IPS-20b (cell line): ENCODE measurements around the gene BCAR3.
"Not testable (repeated sequence)": the region's sequence is repeated elsewhere in the genome, so short reads cannot be mapped to it uniquely, and the experiment has no call there.

ENCODE experiments used
- H3K27ac ChIP-seq: one replicate; pipeline ENCODE4 v1.5.1; 2013; ENCODE audit warnings: low read length
- H3K27me3 ChIP-seq: 2 replicates; pipeline ENCODE4 v1.6.1; 2013; ENCODE audit warnings: mild to moderate bottlenecking, low read length, inconsistent platforms; ENCODE audit not compliant: insufficient read depth
- H3K36me3 ChIP-seq: 2 replicates; pipeline ENCODE4 v1.6.1; 2013; ENCODE audit warnings: low read depth, mild to moderate bottlenecking, inconsistent platforms, low read length, moderate library complexity; ENCODE audit not compliant: insufficient read depth
- H3K4me1 ChIP-seq: 2 replicates; pipeline ENCODE4 v1.6.1; 2013; ENCODE audit warnings: mild to moderate bottlenecking, control low read depth, inconsistent platforms, low read length, moderate library complexity; ENCODE audit not compliant: insufficient read depth
- H3K4me3 ChIP-seq: 2 replicates; pipeline ENCODE4 v1.5.1; 2013; ENCODE audit warnings: mild to moderate bottlenecking, low read length, inconsistent platforms
- H3K9ac ChIP-seq: 2 replicates; pipeline ENCODE4 v1.6.1; 2013; ENCODE audit warnings: low read depth, mild to moderate bottlenecking, inconsistent platforms, low read length, moderate library complexity
- H3K9me3 ChIP-seq: 2 replicates; pipeline ENCODE4 v1.6.1; 2013; ENCODE audit warnings: mild to moderate bottlenecking, low read depth, low read length, inconsistent platforms; ENCODE audit not compliant: insufficient read depth

BCAR3 gene

GRCh38 chr1:93663208-93663614, 18.4 kb downstream of the BCAR3 start:
- Histone ChIP-seq H3K36me3 (peaks cover 9% of the 10 kb centered on the region), H3K4me3 (0 out of 2 replicates have a peak overlapping the region, but pooled peaks have one; percentile 14), H3K4me1 (peaks cover 36% of the 10 kb centered on the region), H3K27ac (no peak overlapping the region), H3K9me3 (no peaks in the 10 kb centered on the region; the same call in 1 of the 2 replicates), H3K9ac (no peak overlapping the region), H3K27me3 (no peaks in the 10 kb centered on the region)

GRCh38 chr1:93662481-93663207, 19.0 kb downstream of the BCAR3 start:
- 0 out of 2 replicates have a peak overlapping the region, but pooled peaks have one; percentile 14 for H3K4me3 ChIP-seq
- H3K36me3 ChIP-seq: peaks cover 9% of the 10 kb centered on the region
- peak overlapping the region; percentile 48 for H3K27ac ChIP-seq
- no peaks in the 10 kb centered on the region; the same call in 1 of the 2 replicates for H3K9me3 ChIP-seq
- no peaks in the 10 kb centered on the region for H3K27me3 ChIP-seq
- peaks cover 36% of the 10 kb centered on the region for H3K4me1 ChIP-seq
- H3K9ac ChIP-seq: no peak overlapping the region; the same call in 1 of the 2 replicates

GRCh38 chr1:93661829-93662474, 19.7 kb downstream of the BCAR3 start:
- Histone ChIP-seq H3K36me3 (peaks cover 9% of the 10 kb centered on the region), H3K9me3 (no peaks in the 10 kb centered on the region; the same call in 1 of the 2 replicates), H3K27me3 (no peaks in the 10 kb centered on the region), H3K27ac (peak overlapping the region; percentile 48), H3K4me1 (peaks cover 36% of the 10 kb centered on the region), H3K9ac (no peak overlapping the region; the same call in 1 of the 2 replicates), H3K4me3 (no peak overlapping the region)

- not testable (repeated sequence) for H3K9me3 ChIP-seq, H3K27ac ChIP-seq, H3K36me3 ChIP-seq, H3K27me3 ChIP-seq, H3K4me3 ChIP-seq, H3K9ac ChIP-seq
- peaks cover 30% of the 10 kb centered on the region for H3K4me1 ChIP-seq
These were observed 20.3 kb downstream of the BCAR3 start for GRCh38 chr1:93661341-93661740.

- Histone ChIP-seq H3K4me1 (peaks cover 25% of the 10 kb centered on the region), H3K27ac (no peak overlapping the region), H3K36me3 (peaks cover 9% of the 10 kb centered on the region; the same call in 1 of the 2 replicates), H3K27me3 (no peaks in the 10 kb centered on the region), H3K9me3 (no peaks in the 10 kb centered on the region; the same call in 1 of the 2 replicates), H3K4me3 (no peak overlapping the region), H3K9ac (no peak overlapping the region)
These were observed 21.7 kb downstream of the BCAR3 start for GRCh38 chr1:93659822-93660503.

- no peak overlapping the region for H3K27ac ChIP-seq
- no peak overlapping the region for H3K9ac ChIP-seq
- peaks cover 6% of the 10 kb centered on the region; the same call in 1 of the 2 replicates for H3K36me3 ChIP-seq
- H3K4me3 ChIP-seq: no peak overlapping the region
- no peaks in the 10 kb centered on the region; the same call in 1 of the 2 replicates for H3K9me3 ChIP-seq
- H3K4me1 ChIP-seq: peaks cover 14% of the 10 kb centered on the region
- no peaks in the 10 kb centered on the region for H3K27me3 ChIP-seq
These were observed 23.4 kb downstream of the BCAR3 start for GRCh38 chr1:93658188-93658587.

GRCh38 chr1:93656491-93656890, 25.1 kb downstream of the BCAR3 start:
- Histone ChIP-seq H3K36me3 (no peaks in the 10 kb centered on the region), H3K9ac (no peak overlapping the region), H3K27me3 (no peaks in the 10 kb centered on the region), H3K27ac (no peak overlapping the region), H3K4me3 (no peak overlapping the region), H3K9me3 (no peaks in the 10 kb centered on the region), H3K4me1 (no peaks in the 10 kb centered on the region)

- Histone ChIP-seq H3K36me3 (no peaks in the 10 kb centered on the region), H3K4me3 (no peak overlapping the region), H3K27ac (no peak overlapping the region), H3K27me3 (no peaks in the 10 kb centered on the region), H3K9me3 (no peaks in the 10 kb centered on the region), H3K9ac (no peak overlapping the region), H3K4me1 (no peaks in the 10 kb centered on the region)
These were observed 28.0 kb downstream of the BCAR3 start for GRCh38 chr1:93653656-93654055.

- no peaks in the 10 kb centered on the region for H3K27me3 ChIP-seq
- no peak overlapping the region for H3K9ac ChIP-seq
These were observed 29.2 kb downstream of the BCAR3 start for GRCh38 chr1:93652323-93652949.

GRCh38 chr1:93651695-93652094, 29.9 kb downstream of the BCAR3 start:
- H3K27me3 ChIP-seq: no peaks in the 10 kb centered on the region
- no peaks in the 10 kb centered on the region for H3K9me3 ChIP-seq
- H3K4me1 ChIP-seq: no peaks in the 10 kb centered on the region
- H3K4me3 ChIP-seq: no peak overlapping the region
- no peak overlapping the region for H3K27ac ChIP-seq
- no peak overlapping the region for H3K9ac ChIP-seq
- H3K36me3 ChIP-seq: no peaks in the 10 kb centered on the region

More at GRCh38 chr1:93652323-93652949, 29.2 kb downstream of the BCAR3 start:
- no peaks in the 10 kb centered on the region for H3K4me1 ChIP-seq
- H3K9me3 ChIP-seq: no peaks in the 10 kb centered on the region
- H3K4me3 ChIP-seq: no peak overlapping the region
- H3K36me3 ChIP-seq: no peaks in the 10 kb centered on the region
- no peak overlapping the region for H3K27ac ChIP-seq

GRCh38 chr1:93650159-93650558, 31.5 kb downstream of the BCAR3 start:
- H3K27me3 ChIP-seq, H3K9ac ChIP-seq, H3K9me3 ChIP-seq, H3K4me1 ChIP-seq, H3K27ac ChIP-seq, H3K4me3 ChIP-seq, H3K36me3 ChIP-seq: not testable (repeated sequence)
